Breast epithelium (tissue), 3 donors: Measurements from ENCODE around the gene GCH1.

Experiments
- CTCF ChIP-seq, 3 donors: fragments of 450-650 bp; IDR thresholded peaks; one replicate each; pipeline ENCODE4 v1.5.1; 2016 to 2017; ENCODE audit warnings: antibody characterized with exemption in 3 of 3, mild to moderate bottlenecking in 3 of 3, moderate library complexity in 3 of 3
- POLR2A ChIP-seq: fragments of 450-650 bp; IDR thresholded peaks from one replicate; pipeline ENCODE4 v1.6.1; 2016; ENCODE audit warnings: antibody characterized with exemption, mild to moderate bottlenecking, moderate library complexity
- POLR2AphosphoS5 ChIP-seq, 3 donors: sonication (generic); formaldehyde crosslinking; IDR thresholded peaks; one replicate each; pipeline ENCODE4 v1.6.1; 2017; ENCODE audit warnings: antibody characterized with exemption in 3 of 3

- TF ChIP-seq CTCF (IDR thresholded peaks at IDR 0.05), result no peak
- TF ChIP-seq POLR2AphosphoS5 (IDR thresholded peaks at IDR 0.05), result peak in 1 of 3 donors; percentile 0
- no peak for TF ChIP-seq POLR2A
These were observed 62.3 kb downstream of the GCH1 start for GRCh38 chr14:54840336-54840735.
